HG03280 (cell line): ENCODE data around the gene ADNP2.
A peak's percentile ranks its signal among the peaks of the same experiment; 100 is the strongest.
"Not testable (repeated sequence)": the region's sequence is repeated elsewhere in the genome, so short reads cannot be mapped to it uniquely, and the experiment has no call there.

Experiments
- ATAC-seq: cut with Tn5 transposase; IDR thresholded peaks from one replicate; pipeline ENCODE4 v1.9.1; 2021; ENCODE audit warnings: mild to moderate bottlenecking, moderate library complexity; ENCODE audit not compliant: unreplicated experiment

The ADNP2 gene

DNA sequence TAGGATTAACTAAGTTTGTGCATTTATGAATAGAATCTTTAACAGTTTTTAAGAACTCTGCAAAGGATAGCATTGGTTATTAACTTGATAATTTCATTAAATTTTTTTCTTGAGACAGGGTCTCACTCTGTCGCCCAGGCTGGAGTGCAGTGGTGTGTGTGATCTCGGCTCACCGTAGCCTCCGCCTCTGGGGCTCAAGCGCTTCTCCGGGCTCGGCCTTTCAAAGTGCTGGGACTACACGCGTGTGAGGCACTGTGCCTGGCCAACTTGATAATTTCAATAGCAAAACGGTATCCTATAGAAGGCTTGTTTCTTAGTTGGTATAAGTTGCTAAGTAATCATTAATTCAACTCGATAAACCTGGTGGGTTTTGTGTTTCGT, 38.0 kb downstream of the ADNP2 start:
- peak; percentile 37 for ATAC-seq

DNA sequence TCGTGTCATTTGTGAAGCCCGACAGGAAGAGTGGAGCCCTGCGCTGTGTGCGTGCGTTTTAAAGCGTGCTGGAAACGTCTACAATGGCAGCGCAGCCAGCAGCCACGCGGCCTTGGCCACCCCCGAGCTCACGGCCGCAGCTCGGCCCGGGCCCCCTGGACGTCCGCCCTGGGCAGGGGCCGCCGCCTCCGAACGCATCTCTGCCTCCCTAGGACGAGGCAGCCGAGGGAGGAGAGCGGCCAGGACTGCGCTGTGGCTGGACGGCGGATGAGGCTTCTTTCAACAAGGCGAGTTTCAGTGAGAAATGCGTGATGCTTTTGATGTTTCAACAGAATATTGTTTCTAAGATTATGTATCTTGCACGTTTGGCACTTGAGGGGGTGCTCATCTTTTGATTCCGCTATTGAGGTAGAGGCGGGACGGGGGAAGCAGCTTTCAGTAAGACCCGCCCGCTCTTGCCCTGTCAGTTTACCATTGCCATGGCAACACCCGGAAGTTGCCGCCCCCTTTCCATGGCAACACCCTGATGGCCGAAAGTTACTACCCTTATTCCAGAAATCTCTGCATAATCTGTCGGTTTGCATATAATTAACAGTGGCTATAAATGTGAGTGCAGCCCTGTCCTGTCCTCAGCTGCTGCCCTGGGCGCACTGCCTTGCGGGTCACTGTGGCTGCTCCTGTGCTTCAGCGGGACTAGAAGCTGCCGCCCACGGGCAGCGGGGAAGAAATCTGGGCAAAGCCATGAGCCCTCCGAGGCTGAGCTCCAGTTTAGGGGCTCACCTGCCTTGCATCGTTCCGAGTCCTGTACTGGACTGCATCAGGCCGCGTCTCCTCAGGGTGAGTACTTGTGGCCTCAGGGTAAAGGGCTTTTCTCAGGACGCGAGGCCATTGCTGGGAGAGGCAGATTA, 38.6 kb downstream of the ADNP2 start:
- peak; percentile 92 for ATAC-seq

DNA sequence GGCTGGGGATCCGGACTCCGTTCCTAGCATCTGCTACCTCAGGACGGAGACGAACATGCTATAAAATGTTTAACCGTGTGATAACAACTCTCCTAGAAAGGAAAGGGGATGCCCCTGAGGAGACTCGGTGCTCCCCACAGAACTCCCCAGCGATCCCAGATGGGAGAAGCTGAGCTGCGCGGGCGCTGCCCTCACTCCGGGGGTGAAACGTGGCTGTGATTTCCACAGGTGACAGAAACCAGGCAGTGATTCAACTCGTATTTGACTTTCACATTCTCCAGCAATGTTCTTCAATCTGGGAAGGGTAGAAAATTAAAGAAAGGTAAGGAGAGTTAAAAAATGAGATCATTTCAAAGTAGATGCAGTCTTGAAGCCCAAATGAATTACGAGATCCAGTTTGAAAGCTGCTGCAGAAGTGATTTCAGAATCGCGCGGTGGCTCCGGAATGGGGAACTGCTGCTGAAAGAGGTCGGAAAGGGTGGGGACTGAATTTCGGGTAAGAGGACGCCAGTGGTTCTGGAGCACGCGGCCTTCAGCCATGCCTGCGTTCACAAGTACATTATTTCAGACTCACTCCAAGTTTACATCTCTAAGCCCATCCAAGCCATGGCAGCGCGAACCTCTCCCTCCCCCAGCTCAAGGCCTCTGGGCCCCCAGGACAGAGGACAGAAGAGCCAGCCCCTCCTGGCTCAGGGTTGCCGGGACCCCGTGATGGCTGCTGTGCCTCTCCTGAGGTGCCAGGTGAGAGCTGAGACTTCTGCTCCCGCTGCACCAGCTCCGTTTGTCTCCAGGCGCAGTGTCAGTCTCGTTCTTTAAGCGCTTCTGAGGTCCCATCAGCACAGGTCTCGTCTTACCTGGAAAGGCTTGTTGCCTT, 39.5 kb downstream of the ADNP2 start:
- ATAC-seq, result no peak

DNA sequence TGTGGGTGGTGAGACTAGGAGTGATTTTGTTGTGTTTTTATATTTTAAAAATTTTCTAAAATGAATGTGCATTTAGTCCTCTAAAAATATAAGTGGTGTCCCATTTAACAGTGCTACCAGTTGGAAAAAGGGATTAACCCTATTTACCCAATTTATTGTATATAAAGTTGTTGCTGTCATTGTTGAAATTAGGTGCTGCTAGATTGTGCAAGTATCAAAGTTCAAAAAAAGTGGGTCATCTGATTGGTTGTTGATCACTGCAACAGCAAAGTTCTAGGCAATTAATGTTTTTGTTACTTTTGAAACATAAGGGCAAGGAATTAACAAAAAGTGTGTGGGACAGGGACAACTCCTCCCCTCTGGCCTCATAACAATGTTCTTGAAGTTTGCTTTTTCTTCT, 40.6 kb downstream of the ADNP2 start:
- no peak for ATAC-seq

DNA sequence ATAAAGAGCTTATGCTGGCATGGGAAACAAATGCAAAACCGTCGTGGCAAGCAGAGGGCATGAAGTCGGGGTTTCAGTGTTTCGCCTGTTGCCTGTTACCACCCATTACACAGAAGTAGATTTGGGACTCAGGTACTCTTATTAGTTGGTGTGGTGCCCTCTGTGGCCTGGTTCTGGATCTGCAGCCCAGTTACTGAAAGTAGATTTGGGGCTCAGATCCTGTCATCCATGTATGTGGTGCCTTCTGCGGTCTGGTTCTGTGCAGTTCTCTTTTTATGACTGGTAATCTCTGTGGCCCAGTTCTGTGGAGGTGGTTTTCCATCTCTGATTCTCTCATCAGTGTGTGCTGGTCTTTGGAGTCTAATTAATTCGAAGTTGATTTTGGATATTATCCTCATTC, 45.2 kb downstream of the ADNP2 start:
- ATAC-seq, result no peak

DNA sequence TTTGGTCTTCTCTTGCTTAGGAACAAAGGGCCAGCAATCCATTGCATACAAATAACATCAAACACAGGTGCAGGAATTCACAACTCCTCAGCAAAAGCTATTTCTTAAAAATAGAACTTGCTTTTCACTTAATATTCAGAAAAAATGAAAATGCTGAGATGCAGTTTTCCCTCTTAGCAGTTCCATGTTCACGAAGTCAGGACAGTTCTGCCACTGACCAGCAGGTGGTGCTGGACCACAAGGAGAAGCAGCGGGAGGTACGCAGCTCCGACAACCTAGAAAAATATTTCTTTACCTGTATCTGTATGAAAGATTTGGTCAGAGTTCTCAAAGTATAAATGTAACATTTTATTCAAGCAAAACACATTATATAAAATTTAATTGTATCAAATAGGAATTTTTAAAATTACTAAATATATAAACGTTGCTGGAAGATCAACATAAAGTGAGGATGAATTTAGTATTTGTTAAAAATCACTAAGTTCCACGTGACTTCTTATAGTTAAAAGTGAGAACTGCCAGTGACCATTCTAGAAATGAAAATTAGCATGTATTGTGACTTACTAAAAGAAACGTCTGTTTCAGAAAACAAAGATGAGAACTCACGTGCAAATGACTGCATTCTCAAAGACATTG, 48.8 kb downstream of the ADNP2 start:
- no peak for ATAC-seq

DNA sequence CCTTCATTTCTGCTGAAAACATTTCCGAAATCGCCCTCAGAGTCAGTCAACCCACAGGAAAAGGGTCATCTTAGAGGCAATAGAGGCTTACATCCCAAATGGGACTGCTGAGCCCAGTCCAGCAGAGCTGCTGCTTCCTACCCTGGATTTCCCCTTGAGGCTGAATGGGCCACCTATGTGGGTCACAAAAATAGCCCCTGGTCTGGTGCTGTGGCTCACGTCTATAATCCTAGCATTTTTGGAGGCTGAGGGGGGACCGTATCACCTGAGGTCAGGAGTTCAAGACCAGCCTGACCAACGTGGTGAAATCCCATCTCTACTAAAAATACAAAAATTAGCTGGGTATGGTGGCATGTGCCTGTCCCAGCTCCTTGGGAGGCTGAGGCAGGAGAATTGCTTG, 49.3 kb downstream of the ADNP2 start:
- ATAC-seq, result no peak

DNA sequence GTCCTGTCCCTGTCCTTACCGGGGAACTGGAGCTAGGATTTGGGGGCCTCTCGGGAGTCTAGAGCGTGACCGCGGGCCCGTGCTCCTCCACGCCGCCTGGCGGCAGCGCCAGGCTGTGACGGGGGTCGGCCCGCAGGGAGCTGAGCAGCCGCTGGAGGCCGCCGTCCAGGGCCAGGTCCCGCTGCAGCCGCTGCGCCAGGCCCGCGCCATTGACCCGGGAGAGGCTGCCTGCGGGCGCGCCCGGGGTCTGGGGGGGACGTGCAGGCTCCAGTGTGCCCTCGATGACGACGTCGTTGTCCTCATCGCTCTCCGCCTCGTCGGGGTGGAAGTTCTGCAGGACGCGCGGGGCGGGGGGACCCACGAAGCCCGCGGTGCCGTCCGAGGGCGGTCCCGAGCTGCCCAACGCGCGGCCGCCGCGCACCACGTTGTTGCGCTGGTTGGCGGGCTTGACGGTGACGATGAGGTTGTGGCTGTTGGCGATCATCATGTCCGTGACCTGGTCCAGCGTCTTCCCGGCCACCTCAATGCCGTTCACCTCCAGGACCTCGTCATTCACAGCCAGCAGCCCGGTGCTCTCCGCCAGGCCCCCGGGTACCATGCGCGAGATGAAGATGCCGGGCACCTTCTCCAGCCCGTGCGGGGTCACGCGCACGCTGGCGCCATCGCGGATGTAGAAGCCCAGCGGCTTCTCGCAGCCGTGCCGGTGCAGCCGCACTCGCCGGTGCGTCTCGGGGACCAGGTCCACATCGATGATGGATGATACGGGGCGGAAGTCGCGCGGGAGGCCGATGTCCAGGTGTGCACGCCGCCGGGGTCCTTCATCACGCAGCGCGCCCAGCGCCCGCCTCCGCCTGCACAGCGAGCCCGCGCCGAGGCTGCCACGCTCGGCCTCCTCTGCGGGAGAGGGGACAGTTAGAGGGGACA, 50.9 kb downstream of the ADNP2 start:
- no peak for ATAC-seq

DNA sequence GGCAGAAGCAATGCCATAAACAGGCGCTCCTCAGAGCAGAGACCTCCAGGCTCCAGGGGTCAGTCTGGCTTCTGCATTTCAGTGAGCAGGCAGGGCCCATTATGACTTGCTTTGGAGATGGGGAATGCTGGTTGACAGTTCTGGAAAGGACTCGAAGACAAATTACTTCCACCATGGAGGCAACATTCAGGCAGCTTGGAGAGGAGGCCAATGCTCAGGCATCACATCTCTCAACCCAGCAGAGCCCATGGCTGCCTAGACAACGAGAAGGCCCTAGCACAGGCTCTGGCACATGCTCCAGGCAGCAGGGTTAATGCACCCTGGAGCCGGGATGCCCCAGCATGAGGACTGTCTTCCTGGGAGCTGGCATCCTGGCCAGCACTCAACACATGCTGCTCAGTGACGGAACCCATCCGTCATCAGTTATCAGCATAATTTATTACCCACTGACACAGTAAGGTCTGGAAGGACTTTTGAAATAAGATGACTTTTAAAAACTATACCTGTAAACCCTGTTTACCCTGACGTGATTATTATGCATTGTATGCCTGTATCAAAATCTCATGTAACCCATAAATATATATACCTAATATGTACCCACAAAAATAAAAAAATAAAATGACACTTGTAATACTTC, 52.8 kb downstream of the ADNP2 start:
- ATAC-seq, result no peak

DNA sequence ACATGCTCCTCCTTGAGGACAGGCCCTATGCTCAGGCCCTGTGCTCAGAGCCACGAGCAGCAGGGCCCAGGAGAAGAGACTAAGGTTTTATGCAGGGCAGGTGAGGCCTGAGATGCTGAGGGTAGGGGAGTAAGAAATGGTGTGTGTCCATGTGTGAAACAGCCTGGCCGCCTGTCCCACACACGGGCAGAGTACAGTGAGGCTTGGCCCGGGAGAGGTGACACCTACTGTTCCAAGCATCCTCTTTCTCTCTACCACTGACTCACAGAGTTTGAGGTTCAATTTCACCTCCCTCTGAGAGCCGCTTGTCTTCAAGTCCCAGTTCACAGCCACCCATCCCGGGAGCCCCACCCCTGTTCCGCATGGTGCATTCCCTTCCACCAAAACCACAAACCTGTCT, 54.1 kb downstream of the ADNP2 start:
- no peak for ATAC-seq

DNA sequence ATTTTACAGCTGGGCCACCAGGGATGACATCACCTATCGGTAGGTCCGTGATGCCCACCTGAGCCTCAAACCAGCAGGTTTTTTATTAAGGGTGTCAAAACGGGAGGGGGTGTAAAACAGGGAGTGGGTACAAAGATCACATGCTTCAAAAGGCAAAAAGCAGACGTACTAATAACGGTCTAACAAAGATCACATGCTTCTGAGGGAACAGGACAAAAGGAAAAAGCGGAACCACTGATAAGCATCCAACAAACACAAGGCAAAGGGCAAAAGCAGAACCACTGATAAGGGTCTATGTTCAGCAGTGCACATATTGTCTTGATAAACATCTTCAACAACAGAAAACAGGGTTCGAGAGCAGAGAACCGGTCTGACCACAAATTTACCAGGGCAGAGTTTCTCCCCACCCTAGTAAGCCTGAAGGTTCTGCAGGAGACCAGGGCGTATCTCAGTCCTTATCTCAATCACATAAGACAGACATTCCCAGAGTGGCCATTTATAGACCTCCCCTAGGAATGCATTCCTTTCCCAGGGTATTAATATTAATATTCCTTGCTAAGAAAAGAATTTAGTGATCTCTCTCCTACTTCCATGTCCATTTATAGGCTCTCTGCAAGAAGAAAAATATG, 55.8 kb downstream of the ADNP2 start:
- ATAC-seq, result not testable (repeated sequence)

DNA sequence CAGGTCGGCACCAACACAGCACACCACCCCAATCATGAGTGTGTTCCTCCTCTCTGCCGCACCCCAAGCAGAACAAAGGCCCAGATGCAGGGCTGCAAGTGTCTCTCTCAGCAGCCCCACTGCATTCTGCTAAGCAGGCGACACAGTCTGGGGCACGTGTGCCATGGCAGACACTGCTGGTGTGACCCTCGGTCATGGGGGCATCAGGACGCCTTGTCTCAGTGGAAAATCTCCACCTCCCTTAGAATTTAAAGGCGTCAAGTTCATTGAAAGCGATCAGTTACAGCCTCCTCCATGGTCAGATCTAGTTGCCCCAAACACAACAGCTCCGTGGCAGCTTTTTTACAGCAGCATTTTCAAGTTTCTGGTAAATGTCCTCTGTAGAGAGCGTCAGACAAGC, 57.2 kb downstream of the ADNP2 start:
- no peak for ATAC-seq

DNA sequence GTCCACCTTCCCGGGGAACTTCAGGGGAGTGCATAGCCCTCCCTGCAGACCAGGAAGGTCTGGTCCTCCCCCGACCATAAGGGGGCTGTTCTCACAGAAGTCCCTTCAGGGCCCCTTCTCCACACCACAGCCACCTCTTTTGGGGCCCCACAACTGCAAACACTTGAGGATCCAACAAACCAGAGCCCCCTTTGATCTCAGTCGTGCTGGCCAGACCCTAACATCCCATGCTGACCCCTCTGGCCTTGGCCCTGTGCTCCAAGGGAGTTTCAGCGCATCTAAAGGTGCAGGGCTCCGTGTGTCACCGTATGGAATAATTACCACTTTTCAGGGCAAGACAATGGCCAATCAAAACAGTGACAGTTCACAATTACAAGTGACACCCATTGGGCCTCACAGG, 57.7 kb downstream of the ADNP2 start:
- ATAC-seq, result no peak

DNA sequence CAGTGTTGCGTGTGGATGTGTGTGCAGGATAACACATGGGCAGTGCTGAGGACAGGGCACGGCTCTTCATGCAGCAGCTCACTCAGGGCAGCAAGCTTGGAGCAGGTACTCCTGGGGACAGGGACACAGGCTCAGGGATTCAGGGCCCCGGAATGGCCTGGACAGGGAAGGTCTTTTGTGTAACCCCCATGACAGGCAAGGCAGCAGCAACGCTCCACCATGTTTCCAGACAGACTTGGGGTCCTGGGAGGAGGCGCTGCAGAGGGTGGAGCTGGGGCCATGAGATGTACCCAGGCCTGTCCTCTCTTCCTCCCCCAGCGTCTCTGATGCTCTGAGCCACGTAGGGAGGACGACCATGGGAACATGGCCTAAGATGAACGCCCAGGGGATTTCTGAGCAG, 58.3 kb downstream of the ADNP2 start:
- no peak for ATAC-seq

DNA sequence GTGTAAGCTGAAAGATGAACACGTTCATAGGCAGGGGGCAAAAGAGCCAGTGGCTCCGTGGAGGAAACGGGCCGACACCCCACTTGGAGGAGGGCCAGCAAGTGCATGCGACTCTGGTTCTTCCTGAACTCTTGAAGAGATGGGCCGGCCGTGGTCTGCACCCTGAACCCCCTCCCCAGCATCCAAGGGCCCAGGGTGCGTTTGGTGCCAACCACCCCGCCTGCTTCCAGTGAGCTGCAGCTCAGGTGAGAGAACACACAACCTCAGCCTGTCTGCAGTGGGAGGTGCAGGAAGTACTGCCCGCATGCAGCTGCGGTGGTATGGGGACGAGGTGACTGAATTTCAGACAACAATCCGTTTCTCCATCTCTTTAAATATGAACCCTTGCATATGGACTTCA, 58.9 kb downstream of the ADNP2 start:
- no peak for ATAC-seq

DNA sequence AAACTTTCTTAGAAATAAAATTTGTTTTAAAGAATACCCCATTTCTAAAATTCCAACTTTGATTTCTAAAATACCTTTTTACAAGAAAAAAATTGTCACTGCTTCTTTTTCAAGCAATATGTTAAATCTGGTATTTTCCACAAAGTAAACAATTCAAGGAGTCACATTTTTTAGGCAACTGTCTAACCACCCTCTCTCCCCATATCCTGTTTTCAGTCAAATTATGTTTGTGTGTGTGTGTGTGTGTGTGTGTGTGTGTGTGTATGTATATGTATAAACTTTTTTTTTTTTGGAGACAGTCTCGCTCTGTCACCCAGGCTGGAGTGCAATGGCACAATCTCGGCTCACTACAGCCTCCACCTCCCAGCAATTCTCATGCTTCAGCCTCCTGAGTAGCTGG, 59.3 kb downstream of the ADNP2 start:
- no peak for ATAC-seq

DNA sequence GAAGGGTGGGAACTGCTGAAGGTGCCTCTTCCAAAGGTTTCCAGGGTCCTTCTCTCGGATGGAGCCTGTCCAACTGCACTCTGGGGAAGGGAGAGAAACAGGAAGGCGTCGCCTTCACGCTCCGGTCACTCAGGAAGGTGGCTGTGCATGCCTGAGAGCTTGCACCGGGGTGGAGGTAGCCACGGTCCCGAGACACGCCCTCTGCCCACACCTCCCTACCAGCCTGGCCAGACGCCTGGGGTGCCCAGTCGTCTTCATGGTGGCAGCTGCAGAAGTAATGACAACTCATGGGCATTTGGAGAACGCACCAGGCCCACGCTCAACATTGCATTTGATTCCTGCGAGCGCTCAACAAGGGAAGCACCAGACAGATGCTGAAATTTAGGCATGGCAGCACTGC, 59.9 kb downstream of the ADNP2 start:
- ATAC-seq, result no peak

DNA sequence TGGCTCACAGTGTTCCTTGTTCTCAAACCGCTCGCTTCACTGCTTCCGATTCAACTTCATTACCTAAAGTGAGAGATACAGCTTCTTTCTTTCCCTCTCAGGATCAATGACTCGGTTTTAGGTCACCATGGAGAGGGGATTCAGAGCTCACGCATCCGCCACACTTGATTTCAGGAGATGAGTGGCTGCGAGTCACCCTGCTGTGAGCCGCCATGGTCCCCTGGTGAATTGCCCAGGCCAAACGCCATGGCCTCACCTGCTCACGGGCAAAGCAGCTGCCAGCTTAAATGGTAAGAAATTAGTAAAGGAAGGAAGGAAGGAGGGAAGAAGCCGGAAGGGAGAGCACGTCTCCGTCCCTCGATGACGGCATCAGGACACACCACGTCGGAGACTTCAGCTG, 60.5 kb downstream of the ADNP2 start:
- ATAC-seq, result no peak

DNA sequence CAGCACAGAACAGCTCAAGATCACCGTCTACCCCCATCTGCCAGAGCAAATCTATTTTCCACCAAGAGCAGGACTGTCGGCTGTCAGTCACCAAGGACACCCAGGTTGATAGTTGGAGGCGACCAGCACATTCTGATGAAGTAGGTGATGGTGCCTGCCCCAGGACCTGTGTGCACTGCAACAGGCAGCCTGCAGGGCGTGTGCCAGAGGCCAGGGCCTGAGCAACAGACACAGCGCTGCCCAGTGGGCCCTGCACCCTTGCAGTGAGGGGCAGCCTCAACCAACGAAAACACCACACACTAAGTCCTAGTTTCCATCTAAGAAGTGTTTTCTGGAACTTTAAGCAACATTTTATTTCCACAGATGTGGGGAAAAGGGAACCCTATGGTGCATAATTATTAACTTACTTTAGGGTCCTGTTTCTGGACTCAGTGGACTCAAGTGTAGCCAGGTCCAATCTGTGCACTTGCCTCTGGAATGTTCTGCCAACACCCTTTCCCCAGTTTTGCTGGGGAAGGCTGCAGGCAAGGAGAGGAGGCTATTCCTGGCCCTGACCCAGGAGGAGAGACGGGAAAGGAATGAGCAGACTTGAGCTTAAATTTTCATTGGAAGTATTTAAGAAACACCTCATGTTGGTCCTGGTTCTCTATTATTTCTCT, 61.5 kb downstream of the ADNP2 start:
- ATAC-seq, result no peak
